Breast epithelium (tissue), 4 donors: ENCODE data around the gene TYSND1. TPM values are rescaled to one million over a fixed set of nuclear protein-coding genes. Genes with fewer than 3 reads are reported as not detected.
"Not testable (repeated sequence)": the region's sequence is repeated elsewhere in the genome, so short reads cannot be mapped to it uniquely, and the experiment has no call there.

Experiments used
- DNase-seq, 2 donors: peaks; one replicate each; pipeline ENCODE4 v3.0.0-alpha.2; 2019; ENCODE audit warnings: low spot score in 2 of 2
- H3K27ac ChIP-seq, 2 donors: fragments of 200-600 bp; sonication (generic) in 1 of 2; one replicate each; pipeline ENCODE4 v1.5.1; 2016 to 2019; ENCODE audit warnings: mild to moderate bottlenecking in 1 of 2
- H3K27me3 ChIP-seq, 2 donors: fragments of 200-600 bp; sonication (generic) in 1 of 2; one replicate each; pipeline versions ENCODE4 v1.5.1 to v1.6.0; 2017 to 2019; ENCODE audit warnings: control low read depth in 1 of 2, mild to moderate bottlenecking in 1 of 2
- H3K36me3 ChIP-seq: fragments of 200-600 bp; one replicate; pipeline ENCODE4 v1.5.1; 2019
- H3K4me1 ChIP-seq, 2 donors: fragments of 200-600 bp; sonication (generic); one replicate each; pipeline ENCODE4 v1.5.1; 2016 to 2019; ENCODE audit warnings: control low read depth in 1 of 2
- H3K4me3 ChIP-seq, 3 donors: fragments of 200-600 bp; sonication (generic); 1 replicate in 2 of 3; 2 replicates in 1 of 3; pipeline ENCODE4 v1.5.1; 2016 to 2019; ENCODE audit warnings: mild to moderate bottlenecking in 3 of 3, moderate library complexity in 2 of 3
- H3K9me3 ChIP-seq, 2 donors: fragments of 200-600 bp; sonication (generic) in 1 of 2; one replicate each; pipeline ENCODE4 v1.5.1; 2016 to 2019; ENCODE audit warnings: control low read depth in 1 of 2
- POLR2A ChIP-seq: fragments of 450-650 bp; IDR thresholded peaks from one replicate; pipeline ENCODE4 v1.6.1; 2016; ENCODE audit warnings: antibody characterized with exemption, mild to moderate bottlenecking, moderate library complexity
- POLR2AphosphoS5 ChIP-seq, 3 donors: sonication (generic); formaldehyde crosslinking; IDR thresholded peaks; one replicate each; pipeline ENCODE4 v1.6.1; 2017; ENCODE audit warnings: antibody characterized with exemption in 3 of 3
- intact Hi-C: fragments of 100-400 bp; cut with DNase I; formaldehyde crosslinking; loops from one replicate; pipeline ENCODE4 v1.15.1; 2023; ENCODE audit warnings: low total_unique reads
- total RNA-seq, 3 donors: library from RNA; depleted of rRNA; stranded (reverse); fragments of >200 nt; gene quantifications; one replicate each; pipeline ENCODE4 v1.1.0, GENCODE V29; 2016
- TF ChIP-seq, protein P1 (sequence below), 3 donors: fragments of 450-650 bp; IDR thresholded peaks; one replicate each; pipeline ENCODE4 v1.5.1; 2016 to 2017; ENCODE audit warnings: antibody characterized with exemption in 3 of 3, mild to moderate bottlenecking in 3 of 3, moderate library complexity in 3 of 3

TYSND1 gene
- total RNA-seq, 3 donors from 2014 or later = 12.5 to 19.9 (median 19.7) TPM

DNA sequence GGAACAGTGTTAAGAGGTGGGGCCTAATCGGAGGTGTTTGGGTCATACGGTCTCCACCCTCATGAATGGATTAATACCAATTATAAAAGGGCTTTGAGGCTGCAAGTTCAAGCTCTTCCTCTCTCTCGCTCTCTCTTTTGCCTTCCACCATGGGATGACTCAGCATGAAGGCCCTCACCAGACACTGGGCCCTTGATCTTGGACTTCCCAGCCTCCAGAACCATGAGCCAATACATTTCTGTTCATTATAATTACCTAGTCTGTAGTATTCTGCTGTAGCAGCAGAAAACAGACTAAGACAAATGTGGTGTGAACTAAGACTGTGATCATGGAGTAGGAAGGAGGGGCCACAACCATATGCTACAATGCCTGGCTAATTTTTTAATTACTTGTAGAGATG, 21.6 kb downstream of the TYSND1 start:
- TF ChIP-seq POLR2AphosphoS5 (IDR thresholded peaks at IDR 0.05) (no peak), POLR2A (no peak)
- TF ChIP-seq, protein P1, sequence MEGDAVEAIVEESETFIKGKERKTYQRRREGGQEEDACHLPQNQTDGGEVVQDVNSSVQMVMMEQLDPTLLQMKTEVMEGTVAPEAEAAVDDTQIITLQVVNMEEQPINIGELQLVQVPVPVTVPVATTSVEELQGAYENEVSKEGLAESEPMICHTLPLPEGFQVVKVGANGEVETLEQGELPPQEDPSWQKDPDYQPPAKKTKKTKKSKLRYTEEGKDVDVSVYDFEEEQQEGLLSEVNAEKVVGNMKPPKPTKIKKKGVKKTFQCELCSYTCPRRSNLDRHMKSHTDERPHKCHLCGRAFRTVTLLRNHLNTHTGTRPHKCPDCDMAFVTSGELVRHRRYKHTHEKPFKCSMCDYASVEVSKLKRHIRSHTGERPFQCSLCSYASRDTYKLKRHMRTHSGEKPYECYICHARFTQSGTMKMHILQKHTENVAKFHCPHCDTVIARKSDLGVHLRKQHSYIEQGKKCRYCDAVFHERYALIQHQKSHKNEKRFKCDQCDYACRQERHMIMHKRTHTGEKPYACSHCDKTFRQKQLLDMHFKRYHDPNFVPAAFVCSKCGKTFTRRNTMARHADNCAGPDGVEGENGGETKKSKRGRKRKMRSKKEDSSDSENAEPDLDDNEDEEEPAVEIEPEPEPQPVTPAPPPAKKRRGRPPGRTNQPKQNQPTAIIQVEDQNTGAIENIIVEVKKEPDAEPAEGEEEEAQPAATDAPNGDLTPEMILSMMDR (IDR thresholded peaks at IDR 0.05) = no peak
- Histone ChIP-seq H3K9me3 (no peaks in the 10 kb centered on the region), H3K27ac (no peak overlapping the region), H3K4me1 (no peaks in the 10 kb centered on the region), H3K4me3 (no peak overlapping the region), H3K36me3 (no peaks in the 10 kb centered on the region), H3K27me3 (no peaks in the 10 kb centered on the region)
- intact Hi-C loops = no loop called here
- no peak for DNase-seq

DNA sequence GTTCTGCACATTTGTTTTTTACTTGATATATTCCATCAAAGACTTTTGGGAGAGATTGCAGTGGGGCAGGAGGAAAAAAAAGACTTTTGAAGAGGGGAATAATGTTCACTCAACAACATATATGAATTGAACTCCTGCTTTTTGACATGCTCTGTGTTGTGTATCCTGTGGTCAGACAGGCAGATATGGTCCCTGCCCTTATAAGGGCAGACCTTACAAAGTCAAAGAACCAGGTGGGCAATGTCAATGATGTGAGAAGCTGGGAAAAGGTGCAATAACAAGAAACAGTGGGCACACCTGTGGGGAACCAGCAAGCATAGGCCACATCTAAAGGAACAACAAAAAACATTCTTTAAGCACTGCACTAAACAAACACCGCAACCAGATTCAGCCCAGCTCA, 22.1 kb downstream of the TYSND1 start:
- Histone ChIP-seq H3K27me3 (no peaks in the 10 kb centered on the region), H3K4me1 (no peaks in the 10 kb centered on the region), H3K27ac (no peak overlapping the region), H3K9me3 (no peaks in the 10 kb centered on the region), H3K36me3 (no peaks in the 10 kb centered on the region), H3K4me3 (no peak overlapping the region)
- intact Hi-C loops = no loop called here
- no peak for TF ChIP-seq POLR2A
- TF ChIP-seq POLR2AphosphoS5 (IDR thresholded peaks at IDR 0.05) = no peak
- TF ChIP-seq, protein P1 (IDR thresholded peaks at IDR 0.05) = no peak
- no peak for DNase-seq

DNA sequence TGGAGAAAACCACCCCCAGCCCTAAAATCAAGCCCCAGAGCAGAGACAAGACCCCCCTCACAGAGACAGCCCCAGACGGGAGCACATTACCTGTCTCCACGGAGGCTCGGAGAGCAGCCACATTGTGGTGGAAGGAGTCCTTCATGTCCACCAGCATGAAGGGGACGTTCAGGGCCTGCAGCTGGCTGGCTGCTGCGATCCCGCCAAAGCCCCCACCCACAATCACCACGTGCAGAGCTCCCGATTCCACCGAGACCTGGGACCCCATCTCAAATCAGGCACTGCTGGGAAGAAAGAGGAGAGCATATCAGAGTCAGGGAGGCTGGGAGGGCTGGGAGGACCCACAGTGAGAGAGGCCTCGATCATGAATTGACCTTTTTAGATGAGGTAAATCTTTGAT, 22.7 kb downstream of the TYSND1 start:
- DNase-seq = no peak
- H3K4me1 ChIP-seq = no peaks in the 10 kb centered on the region

DNA sequence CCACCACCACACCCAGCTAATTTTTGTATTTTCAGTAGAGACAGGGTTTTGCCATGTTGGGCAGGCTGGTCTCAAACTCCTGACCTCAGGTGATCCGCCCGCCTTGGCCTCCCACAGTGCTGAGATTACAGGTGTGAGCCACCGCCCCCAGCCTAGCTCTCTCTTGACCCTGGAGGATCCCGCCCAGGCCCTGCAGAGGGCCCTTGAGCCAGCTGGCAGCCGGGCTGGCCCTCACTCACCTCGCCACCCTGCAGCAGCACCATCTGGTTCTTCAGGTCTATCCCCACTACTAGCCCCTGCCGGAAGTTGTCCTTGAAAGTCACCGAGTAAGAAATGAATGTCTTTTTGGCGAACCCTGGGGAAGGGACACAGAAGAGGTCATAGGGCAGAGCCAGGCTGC, 23.3 kb downstream of the TYSND1 start:
- H3K27ac ChIP-seq, DNase-seq, H3K4me3 ChIP-seq, H3K36me3 ChIP-seq, H3K27me3 ChIP-seq, intact Hi-C loops, H3K4me1 ChIP-seq, H3K9me3 ChIP-seq: not testable (repeated sequence)

More for the DNA sequence above, 22.7 kb downstream of the TYSND1 start:
- Histone ChIP-seq H3K4me3 (no peak overlapping the region), H3K27ac (no peak overlapping the region), H3K36me3 (no peaks in the 10 kb centered on the region), H3K9me3 (no peaks in the 10 kb centered on the region), H3K27me3 (no peaks in the 10 kb centered on the region)
- TF ChIP-seq POLR2A = no peak
- TF ChIP-seq POLR2AphosphoS5 (IDR thresholded peaks at IDR 0.05) = no peak
- TF ChIP-seq, protein P1 (IDR thresholded peaks at IDR 0.05) = no peak
- intact Hi-C loops = no loop called here

DNA sequence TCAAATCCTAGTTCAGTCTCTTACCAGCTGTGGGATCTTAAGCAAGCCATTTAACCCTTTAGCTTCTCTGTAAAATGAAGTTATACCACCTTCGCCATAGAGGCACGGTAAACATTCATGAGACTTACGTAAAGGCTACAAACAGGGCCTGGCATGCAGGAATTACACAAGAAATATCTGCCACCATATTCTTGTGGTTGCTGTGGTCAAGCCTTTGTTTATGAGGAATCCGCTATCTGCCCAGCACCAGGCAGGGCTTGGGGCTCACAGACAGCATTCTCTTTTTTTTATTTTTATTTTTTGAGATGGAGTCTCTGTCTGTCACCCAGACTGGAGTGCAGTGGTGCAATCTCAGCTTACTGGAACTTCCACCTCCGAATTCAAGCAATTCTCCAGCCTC, 23.8 kb downstream of the TYSND1 start:
- H3K27me3 ChIP-seq = no peaks in the 10 kb centered on the region
- H3K36me3 ChIP-seq = no peaks in the 10 kb centered on the region
- no peak overlapping the region for H3K27ac ChIP-seq
- no peaks in the 10 kb centered on the region for H3K4me1 ChIP-seq
- DNase-seq = no peak
- intact Hi-C loops = no loop called here
- no peak for TF ChIP-seq POLR2AphosphoS5 (IDR thresholded peaks at IDR 0.05)
- no peak for TF ChIP-seq POLR2A
- TF ChIP-seq, protein P1 (IDR thresholded peaks at IDR 0.05) = no peak
- no peaks in the 10 kb centered on the region for H3K9me3 ChIP-seq
- H3K4me3 ChIP-seq = no peak overlapping the region
